Measurements from ENCODE around the gene GNPDA1.

Gene GNPDA1

GRCh38 chr5:141989720-141990119 is 23.1 kb downstream of the GNPDA1 start:
- DNase-seq: no peak

- DNase-seq: no peak
These were observed 26.8 kb downstream of the GNPDA1 start for GRCh38 chr5:141986072-141986471.

GRCh38 chr5:141982626-141983025 is 30.2 kb downstream of the GNPDA1 start:
- DNase-seq: no peak

DNA sequence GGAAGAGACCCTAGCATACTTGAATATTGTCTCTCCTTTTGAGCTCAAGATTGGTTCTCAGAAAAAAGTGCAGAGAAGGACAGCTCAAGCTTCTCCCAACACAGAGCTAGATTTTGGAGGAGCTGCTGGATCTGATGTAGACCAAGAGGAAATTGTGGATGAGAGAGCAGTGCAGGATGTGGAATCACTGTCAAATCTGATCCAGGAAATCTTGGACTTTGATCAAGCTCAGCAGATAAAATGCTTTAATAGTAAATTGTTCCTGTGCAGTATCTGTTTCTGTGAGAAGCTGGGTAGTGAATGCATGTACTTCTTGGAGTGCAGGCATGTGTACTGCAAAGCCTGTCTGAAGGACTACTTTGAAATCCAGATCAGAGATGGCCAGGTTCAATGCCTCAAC is 34.4 kb downstream of the GNPDA1 start:
- DNase-seq: no peak

DNA sequence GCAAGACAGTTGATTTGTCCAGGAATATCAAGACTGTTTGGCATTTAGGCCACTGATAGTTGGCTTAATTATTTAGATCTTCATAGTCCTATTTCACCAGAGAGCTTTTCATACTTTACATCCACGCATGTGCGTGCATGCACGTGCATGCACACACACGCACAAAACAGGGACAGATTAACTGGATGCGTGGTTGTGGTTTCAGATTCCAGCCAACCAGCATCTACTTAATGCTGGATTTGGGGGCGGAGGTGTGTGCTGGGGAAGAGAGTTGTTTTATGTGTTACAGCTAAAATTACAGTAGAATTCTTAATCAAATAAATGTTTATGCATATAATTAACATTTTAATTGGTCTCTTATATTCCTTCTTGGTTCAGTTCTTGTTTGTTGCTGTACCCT is 36.7 kb downstream of the GNPDA1 start:
- no peak for DNase-seq

DNA sequence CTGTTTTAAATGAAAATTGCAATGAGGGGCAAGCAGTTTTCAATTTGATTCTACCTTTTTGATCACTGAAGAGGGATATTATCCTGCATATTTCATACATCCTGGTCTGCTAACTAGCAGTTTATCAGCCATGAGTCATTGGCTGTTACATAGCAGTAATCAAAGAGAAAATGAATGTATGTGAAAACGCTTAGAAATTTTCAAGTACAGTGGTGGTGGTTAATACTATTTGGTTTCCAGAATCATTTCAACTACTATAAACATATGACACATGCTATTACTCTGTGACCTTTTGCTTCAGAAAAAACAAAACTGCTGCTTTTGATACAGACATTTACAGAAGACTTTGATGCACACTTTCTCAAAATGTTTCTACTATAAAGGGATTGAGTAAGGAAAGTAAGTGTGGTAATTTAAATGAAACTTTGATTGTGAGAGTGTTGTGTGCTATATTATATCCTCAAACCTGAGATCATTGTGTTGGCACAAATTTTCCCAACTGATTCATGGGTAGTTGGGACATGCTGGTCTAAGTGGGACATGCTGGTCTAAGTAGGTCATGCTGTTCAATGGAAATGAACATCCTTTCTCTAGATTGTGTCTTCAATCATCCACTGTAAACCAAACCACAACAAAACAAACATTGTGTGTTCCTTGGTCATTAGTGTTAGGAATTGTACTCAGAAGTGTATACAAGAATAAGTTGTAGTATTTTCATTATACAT is 38.8 kb downstream of the GNPDA1 start:
- DNase-seq: no peak

GRCh38 chr5:141969783-141970771 is 42.8 kb downstream of the GNPDA1 start:
- DNase-seq: peak; percentile 61

DNA sequence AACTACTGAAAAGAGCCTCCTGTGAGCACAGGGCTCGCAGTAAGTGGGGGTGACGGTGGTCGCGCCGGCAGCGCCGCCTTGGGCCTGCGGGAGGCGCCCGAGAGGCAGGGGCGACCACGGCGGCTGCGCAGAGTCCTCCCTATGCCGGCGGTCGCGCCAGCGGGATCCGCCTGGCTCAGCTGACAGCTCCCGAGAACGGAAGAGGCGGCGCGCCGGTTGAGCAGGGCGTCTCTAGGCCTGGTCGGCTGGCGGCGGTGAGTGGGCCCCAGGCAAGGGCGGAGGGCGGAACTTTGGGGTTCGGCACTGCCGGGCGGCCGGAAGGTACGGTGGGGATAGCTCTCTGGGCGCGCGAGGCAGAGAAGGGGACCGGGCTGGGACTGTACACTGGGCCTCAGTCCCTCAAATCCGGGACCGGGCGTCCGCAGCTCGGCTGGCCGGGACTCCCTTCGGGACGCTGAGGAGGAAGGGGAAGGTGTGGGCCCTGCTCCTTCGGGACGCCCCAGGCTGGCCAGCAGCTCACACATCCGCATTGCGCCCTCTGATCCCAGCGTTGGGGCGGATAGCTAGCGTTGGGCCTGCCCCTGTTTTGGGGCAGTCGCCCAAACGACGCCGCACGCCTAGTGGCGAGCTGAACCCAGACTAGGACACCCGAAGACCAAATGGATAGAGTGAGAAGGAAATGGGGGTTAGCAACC is 43.8 kb downstream of the GNPDA1 start, which contains the start of gene RNF14:
RNF14 (plus strand) TSS at position 192 of the 695 bp plus-strand sequence. CDS start 4,484 bp downstream, outside the sequence.
- DNase-seq: peak; percentile 97

- no peak for DNase-seq
These were observed 45.9 kb downstream of the GNPDA1 start for GRCh38 chr5:141966963-141967333.

- no peak for DNase-seq
These were observed 46.4 kb downstream of the GNPDA1 start for GRCh38 chr5:141966275-141966962.

DNA sequence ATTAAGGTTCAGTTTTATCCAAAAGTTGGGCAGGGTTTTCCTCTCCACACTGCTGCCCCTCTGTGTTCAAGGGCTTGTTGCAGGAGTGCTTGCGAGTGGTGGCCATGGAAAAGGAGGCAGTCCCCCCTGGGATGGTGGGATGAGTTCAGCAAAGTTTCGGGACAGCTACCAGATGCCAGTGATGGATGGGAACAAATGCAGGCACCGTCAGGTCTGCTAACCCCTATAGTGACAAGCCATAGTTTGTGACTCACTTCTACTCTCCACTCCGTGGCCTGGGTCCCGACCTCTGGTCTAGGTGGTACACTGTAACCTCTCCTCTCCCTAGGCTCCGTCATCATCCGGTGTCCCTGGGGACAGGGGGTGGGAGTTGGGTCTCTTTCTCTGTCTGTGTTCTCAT is 47.8 kb downstream of the GNPDA1 start:
- DNase-seq: no peak

DNA sequence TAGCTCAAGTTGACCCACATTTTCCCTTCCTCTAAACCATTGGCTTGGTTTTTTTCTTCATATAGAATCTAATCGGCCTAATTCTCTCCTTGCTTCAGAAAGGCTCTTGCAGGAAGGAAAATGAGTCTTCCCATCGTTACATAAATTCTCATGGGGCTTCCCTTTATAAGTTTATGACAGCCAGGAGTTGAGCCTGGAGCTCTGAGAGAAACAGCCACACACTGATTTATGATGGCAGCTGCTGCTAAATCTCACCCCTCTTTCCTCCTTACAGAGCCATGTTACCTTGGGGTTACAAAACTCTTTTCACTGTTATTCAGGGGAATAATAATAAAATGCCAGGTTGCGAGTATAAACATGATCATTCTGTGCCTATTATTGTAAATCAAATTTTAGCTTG is 49.1 kb downstream of the GNPDA1 start:
- DNase-seq: no peak

- DNase-seq: no peak
These were observed 51.4 kb downstream of the GNPDA1 start for GRCh38 chr5:141961466-141961865.

- DNase-seq: peak; percentile 96
These were observed 52.1 kb downstream of the GNPDA1 start for GRCh38 chr5:141960449-141961323.

DNA sequence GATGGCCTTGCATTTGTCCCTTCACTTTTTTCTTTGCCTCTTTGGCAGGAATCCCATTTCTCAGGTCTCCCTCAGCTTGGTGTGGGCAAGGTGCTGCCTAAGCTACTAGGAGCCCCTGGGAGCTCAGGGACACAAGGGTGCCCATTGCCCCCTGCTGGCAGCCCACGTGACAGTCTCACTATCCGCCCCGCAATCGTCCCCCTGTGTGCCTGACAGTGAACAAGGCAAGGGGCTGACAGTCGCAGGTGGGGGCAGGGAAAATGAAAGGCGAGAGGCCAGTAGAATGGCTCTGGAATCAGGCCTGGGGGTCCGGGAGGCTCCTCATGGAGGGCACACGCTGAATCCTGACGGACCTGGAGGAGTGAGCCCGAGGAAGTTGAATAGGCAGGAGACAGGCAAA is 52.8 kb downstream of the GNPDA1 start:
- DNase-seq: no peak

DNA sequence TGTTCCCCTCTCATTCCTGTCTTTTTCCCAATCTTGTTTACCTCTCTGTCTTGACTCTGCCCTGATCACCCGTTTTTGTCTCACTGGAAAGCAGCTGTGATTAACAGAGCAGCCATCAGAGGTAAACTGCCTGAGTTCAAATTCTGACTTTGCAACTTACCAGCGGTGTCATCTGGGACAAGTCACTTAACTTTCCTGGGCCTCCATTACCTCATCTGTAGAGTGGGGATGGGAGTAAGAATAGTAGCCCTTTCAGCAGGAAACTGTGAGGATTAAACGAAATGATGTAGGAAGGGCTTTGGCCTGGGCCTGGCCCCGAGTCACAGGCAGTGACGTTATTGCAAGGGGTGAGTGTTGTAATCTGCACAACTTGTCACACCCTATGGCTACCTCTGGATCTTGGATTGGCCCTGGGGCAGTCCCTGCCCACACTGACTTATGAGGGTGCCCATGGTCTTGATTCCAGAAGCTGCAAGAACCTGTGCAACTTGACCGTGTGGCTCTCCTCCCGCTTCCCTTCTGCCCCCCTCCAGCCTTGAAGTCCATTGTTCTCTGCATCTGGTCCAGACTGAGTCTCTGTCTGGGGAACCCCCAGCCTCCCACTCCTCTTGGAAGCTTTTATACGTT is 54.2 kb downstream of the GNPDA1 start:
- peak; percentile 93 for DNase-seq

DNA sequence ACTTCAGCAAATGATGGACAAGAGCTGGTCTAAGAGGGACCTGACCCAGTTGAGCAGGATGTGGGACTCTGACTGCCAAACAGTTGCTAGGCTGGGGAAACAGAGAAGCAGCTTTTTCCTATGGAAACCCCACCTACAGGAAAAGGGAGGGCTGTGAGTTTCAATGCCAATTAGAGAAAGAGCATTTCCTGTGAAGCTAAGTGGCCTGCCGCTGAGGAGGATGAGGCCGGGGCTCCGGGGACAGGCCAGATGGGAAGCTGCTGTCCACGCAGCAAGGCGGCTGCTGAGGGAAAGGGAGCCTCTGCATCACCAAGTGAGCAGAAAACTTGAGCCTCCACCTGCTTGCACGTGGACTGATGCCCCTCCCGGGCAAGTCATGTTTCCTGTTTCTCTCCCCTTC is 54.7 kb downstream of the GNPDA1 start, which contains the start of gene PCDH12:
PCDH12 (minus strand) TSS at position 90 of the 400 bp plus-strand sequence. CDS start 351 bp downstream, outside the sequence.
- no peak for DNase-seq

DNA sequence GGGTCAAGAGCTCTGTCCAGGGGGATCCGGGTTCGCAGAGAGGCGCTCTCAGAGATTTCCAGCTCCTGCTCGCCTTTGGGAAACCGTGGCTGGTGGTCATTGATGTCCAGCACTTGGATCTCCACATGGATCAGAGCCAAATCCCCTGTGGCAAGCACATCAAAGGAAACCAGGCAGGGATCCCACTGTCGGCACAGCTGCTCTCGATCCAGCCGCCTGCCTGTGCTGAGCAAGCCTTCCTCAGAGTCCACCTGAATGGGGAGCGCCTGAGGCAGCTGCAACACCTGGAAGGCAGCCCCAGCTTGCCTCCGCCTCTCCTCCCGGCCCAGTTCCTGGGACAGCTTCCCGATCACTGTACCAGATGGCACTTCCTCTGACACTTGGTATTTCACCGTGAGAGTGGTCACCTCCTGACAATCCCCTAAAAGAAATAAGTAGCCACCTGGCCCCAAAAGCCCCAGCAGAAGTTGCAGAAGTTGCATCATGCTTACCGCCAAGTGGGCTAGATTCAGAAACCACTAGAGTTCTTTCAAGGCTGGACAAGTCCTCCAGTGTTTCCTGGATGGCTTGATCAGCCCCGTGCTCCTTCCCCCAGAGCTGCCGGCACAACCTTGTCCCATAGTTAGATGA is 55.3 kb downstream of the GNPDA1 start:
- DNase-seq: no peak

DNA sequence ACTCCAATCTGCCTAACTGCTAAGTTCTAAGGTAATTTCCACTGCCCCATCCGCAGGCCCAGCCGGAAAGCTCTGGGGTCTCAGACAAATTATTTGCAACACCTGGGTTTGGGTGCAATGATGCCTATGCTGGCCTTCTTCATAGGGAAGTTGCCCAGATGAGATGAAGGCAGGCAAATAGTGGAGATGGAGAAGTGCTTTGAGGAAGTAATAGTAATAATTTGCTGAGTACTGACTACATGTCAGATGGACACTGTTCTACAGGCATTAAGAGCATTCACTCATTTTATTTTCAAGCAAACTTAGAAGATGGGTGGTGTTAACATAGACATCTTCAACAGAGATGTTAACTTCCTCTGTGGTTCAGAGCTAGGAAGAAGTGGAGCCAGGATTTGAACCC is 58.6 kb downstream of the GNPDA1 start:
- peak; percentile 51 for DNase-seq

DNA sequence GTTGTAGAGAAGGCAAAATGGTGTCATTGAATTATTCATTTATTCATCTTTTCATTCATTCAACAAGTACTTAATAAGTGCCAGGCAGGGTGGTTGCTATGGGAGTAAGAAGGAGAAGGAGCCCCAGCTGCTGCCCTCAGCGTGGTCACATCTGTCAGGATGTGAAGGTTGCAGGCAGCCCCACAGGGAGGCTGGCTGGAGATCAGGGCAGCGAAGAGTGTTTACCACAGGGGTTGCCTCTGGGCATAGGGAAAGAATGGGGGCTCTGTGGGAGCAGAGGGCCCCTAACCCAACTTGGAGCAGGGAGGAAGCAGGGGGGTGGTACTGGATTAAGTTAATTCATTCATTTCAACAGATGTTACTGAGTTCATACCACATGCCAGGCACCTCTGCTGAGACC is 60.8 kb downstream of the GNPDA1 start:
- no peak for DNase-seq

All from suppressor macrophage treated with lipopolysaccharide for 4 hours (primary cell).